Epithelial cell of proximal tubule (primary cell): ENCODE results near the gene TMEM120B. TPM values are rescaled to one million over a fixed set of nuclear protein-coding genes. Genes with fewer than 3 reads are reported as not detected.

ENCODE experiments used
- DNase-seq: peaks from one replicate; pipeline ENCODE4 v3.0.0-alpha.2; 2011; ENCODE audit warnings: low read depth
- H3K4me3 ChIP-seq: 2 replicates; pipeline ENCODE4 v1.5.1; 2011; ENCODE audit warnings: low read depth, mild to moderate bottlenecking, low read length
- total RNA-seq: library from RNA; depleted of rRNA; stranded (reverse); fragments of >200 nt; gene quantifications from 2 replicates; pipeline ENCODE4 v1.2.3, GENCODE V29; 2015
- TF ChIP-seq, protein P1 (sequence below): conservative IDR thresholded peaks from 2 replicates; pipeline ENCODE4 v1.5.1; 2012; ENCODE audit warnings: low read depth, mild to moderate bottlenecking, low read length

Gene TMEM120B
- total RNA-seq, 1 donor from 2014 or later: 5.5 TPM

GRCh38 chr12:121814429-121815119 lies 102.0 kb downstream of the TMEM120B start:
- TF ChIP-seq, protein P1, sequence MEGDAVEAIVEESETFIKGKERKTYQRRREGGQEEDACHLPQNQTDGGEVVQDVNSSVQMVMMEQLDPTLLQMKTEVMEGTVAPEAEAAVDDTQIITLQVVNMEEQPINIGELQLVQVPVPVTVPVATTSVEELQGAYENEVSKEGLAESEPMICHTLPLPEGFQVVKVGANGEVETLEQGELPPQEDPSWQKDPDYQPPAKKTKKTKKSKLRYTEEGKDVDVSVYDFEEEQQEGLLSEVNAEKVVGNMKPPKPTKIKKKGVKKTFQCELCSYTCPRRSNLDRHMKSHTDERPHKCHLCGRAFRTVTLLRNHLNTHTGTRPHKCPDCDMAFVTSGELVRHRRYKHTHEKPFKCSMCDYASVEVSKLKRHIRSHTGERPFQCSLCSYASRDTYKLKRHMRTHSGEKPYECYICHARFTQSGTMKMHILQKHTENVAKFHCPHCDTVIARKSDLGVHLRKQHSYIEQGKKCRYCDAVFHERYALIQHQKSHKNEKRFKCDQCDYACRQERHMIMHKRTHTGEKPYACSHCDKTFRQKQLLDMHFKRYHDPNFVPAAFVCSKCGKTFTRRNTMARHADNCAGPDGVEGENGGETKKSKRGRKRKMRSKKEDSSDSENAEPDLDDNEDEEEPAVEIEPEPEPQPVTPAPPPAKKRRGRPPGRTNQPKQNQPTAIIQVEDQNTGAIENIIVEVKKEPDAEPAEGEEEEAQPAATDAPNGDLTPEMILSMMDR: no peak
- DNase-seq: no peak
- H3K4me3 ChIP-seq: no peak overlapping the region

DNA sequence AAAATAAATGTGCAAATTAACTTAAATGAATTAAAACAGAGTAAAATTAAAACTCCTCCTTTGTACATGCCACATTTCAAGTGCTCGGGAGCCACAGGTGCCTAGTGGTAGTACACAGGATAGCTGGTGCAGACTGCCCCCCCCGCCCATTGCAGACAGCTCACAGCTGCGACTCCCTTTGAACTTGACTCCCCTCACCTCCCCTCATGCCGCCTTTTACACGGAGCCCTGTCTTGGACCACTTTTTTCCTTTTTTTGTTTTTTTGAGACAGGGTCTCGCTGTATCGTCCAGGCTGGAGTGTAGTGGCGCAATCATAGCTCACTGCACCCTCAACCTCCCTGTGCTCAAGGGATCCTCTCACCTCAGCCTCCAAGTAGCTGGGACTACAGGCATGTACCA lies 102.7 kb downstream of the TMEM120B start:
- TF ChIP-seq, protein P1: no peak
- no peak overlapping the region for H3K4me3 ChIP-seq
- no peak for DNase-seq

GRCh38 chr12:121816925-121817647 lies 104.5 kb downstream of the TMEM120B start:
- TF ChIP-seq, protein P1: no peak
- no peak overlapping the region for H3K4me3 ChIP-seq
- DNase-seq: no peak

GRCh38 chr12:121817648-121818043 lies 105.1 kb downstream of the TMEM120B start:
- TF ChIP-seq, protein P1: no peak
- no peak for DNase-seq
- no peak overlapping the region for H3K4me3 ChIP-seq

GRCh38 chr12:121819212-121819949 lies 106.8 kb downstream of the TMEM120B start:
- DNase-seq: no peak
- TF ChIP-seq, protein P1: no peak
- no peak overlapping the region for H3K4me3 ChIP-seq

- H3K4me3 ChIP-seq: no peak overlapping the region
- no peak for DNase-seq
- TF ChIP-seq, protein P1: no peak
Observed at GRCh38 chr12:121820056-121820455, 107.5 kb downstream of the TMEM120B start.
